HepG2 (cell line): ENCODE measurements around the gene WDR18. TPM values are rescaled to one million over a fixed set of nuclear protein-coding genes. Genes with fewer than 3 reads are reported as not detected.
A peak's percentile ranks its signal among the peaks of the same experiment; 100 is the strongest.

Experiments
- ATF6 ChIP-seq: sonication (generic); formaldehyde crosslinking; conservative IDR thresholded peaks from 2 replicates; pipeline ENCODE4 v1.4.0; 2020; ENCODE audit warnings: missing genetic modification reagents
- ATF7-NPFF ChIP-seq: sonication (generic); formaldehyde crosslinking; IDR thresholded peaks from 2 replicates; pipeline ENCODE4 v1.8.1; 2023; ENCODE audit warnings: mild to moderate bottlenecking, low read depth, missing genetic modification reagents, moderate library complexity
- CEBPB ChIP-seq: IDR thresholded peaks from 2 replicates; pipeline ENCODE4 v1.6.1; 2011; ENCODE audit warnings: low read depth, low read length, improper control_type of control experiment, borderline replicate concordance
- CSRNP1 ChIP-seq: sonication (generic); formaldehyde crosslinking; IDR thresholded peaks from 2 replicates; pipeline ENCODE4 v1.8.1; 2023; ENCODE audit warnings: mild to moderate bottlenecking, missing genetic modification reagents
- GZF1 ChIP-seq: sonication (generic); formaldehyde crosslinking; IDR thresholded peaks from 2 replicates; pipeline ENCODE4 v1.5.1; 2020; ENCODE audit warnings: mild to moderate bottlenecking, missing genetic modification reagents
- HCFC1 ChIP-seq: fragments of 150-350 bp; IDR thresholded peaks from 2 replicates; pipeline ENCODE4 v1.6.1; 2014; ENCODE audit warnings: low read depth, low read length
- HMG20B ChIP-seq: conservative IDR thresholded peaks from 2 replicates; pipeline ENCODE4 v1.6.1; 2016; ENCODE audit warnings: missing genetic modification reagents, missing compliant biosample characterization
- IRF9 ChIP-seq: sonication (generic); formaldehyde crosslinking; IDR thresholded peaks from 2 replicates; pipeline ENCODE4 v1.8.0; 2022; ENCODE audit warnings: missing genetic modification reagents, mild to moderate bottlenecking, borderline replicate concordance
- KDM1A ChIP-seq: IDR thresholded peaks from 2 replicates; pipeline ENCODE4 v1.6.1; 2016; ENCODE audit warnings: missing compliant biosample characterization
- NFIB ChIP-seq: sonication (generic); formaldehyde crosslinking; IDR thresholded peaks from 2 replicates; pipeline ENCODE4 v1.9.0; 2021; ENCODE audit warnings: missing genetic modification reagents, mild to moderate bottlenecking, borderline replicate concordance
- RAD51 ChIP-seq: fragments of 450-650 bp; IDR thresholded peaks from 2 replicates; pipeline ENCODE4 v1.6.1; 2016; ENCODE audit warnings: borderline replicate concordance
- REPIN1 ChIP-seq: sonication (generic); formaldehyde crosslinking; IDR thresholded peaks from 2 replicates; pipeline ENCODE4 v1.8.0; 2022; ENCODE audit warnings: missing genetic modification reagents, low read depth, mild to moderate bottlenecking, borderline replicate concordance
- SALL2 ChIP-seq: sonication (generic); formaldehyde crosslinking; IDR thresholded peaks from 2 replicates; pipeline ENCODE4 v1.8.1; 2023; ENCODE audit warnings: mild to moderate bottlenecking, missing genetic modification reagents, inconsistent platforms
- SAP130 ChIP-seq: IDR thresholded peaks from 2 replicates; pipeline ENCODE4 v1.6.1; 2016; ENCODE audit warnings: low read depth
- SETDB1 ChIP-seq: sonication (generic); formaldehyde crosslinking; IDR thresholded peaks from 2 replicates; pipeline ENCODE4 v1.5.1; 2020; ENCODE audit warnings: missing genetic modification reagents, mild to moderate bottlenecking, borderline replicate concordance
- TEF ChIP-seq: sonication (generic); formaldehyde crosslinking; IDR thresholded peaks from 2 replicates; pipeline ENCODE4 v1.5.0; 2020; ENCODE audit warnings: missing genetic modification reagents
- TGIF2 ChIP-seq: IDR thresholded peaks from 2 replicates; pipeline ENCODE4 v1.6.1; 2016; ENCODE audit warnings: control low read depth, missing compliant biosample characterization
- ZBTB7B ChIP-seq: sonication (generic); formaldehyde crosslinking; IDR thresholded peaks from 2 replicates; pipeline ENCODE4 v1.4.0; 2020; ENCODE audit warnings: missing genetic modification reagents
- ZFAT ChIP-seq: sonication (generic); formaldehyde crosslinking; conservative IDR thresholded peaks from 2 replicates; pipeline ENCODE4 v1.8.1; 2023; ENCODE audit warnings: missing genetic modification reagents, inconsistent platforms
- ZNF180 ChIP-seq: sonication (generic); formaldehyde crosslinking; IDR thresholded peaks from 2 replicates; pipeline ENCODE4 v1.4.0; 2020; ENCODE audit warnings: low read depth, missing genetic modification reagents, borderline replicate concordance
- ZNF292 ChIP-seq: sonication (generic); formaldehyde crosslinking; IDR thresholded peaks from 2 replicates; pipeline ENCODE4 v1.8.1; 2022; ENCODE audit warnings: mild to moderate bottlenecking, low read depth, missing genetic modification reagents, borderline replicate concordance
- ZNF33B ChIP-seq: sonication (generic); formaldehyde crosslinking; IDR thresholded peaks from 2 replicates; pipeline ENCODE4 v1.5.1; 2020; ENCODE audit warnings: mild to moderate bottlenecking, missing genetic modification reagents
- ZNF343 ChIP-seq: sonication (generic); formaldehyde crosslinking; IDR thresholded peaks from 2 replicates; pipeline ENCODE4 v1.4.0; 2020; ENCODE audit warnings: mild to moderate bottlenecking, missing genetic modification reagents
- ZNF446 ChIP-seq: sonication (generic); formaldehyde crosslinking; IDR thresholded peaks from 2 replicates; pipeline ENCODE4 v1.5.0; 2020; ENCODE audit warnings: mild to moderate bottlenecking, missing genetic modification reagents
- ZNF460 ChIP-seq: sonication (generic); formaldehyde crosslinking; IDR thresholded peaks from 2 replicates; pipeline ENCODE4 v1.5.1; 2020; ENCODE audit warnings: missing genetic modification reagents, mild to moderate bottlenecking, borderline replicate concordance
- ZNF510 ChIP-seq: sonication (generic); formaldehyde crosslinking; IDR thresholded peaks from 2 replicates; pipeline ENCODE4 v1.4.0; 2020; ENCODE audit warnings: low read depth, mild to moderate bottlenecking, missing genetic modification reagents
- ZNF841 ChIP-seq: sonication (generic); formaldehyde crosslinking; IDR thresholded peaks from 2 replicates; pipeline ENCODE4 v1.8.1; 2023; ENCODE audit warnings: missing genetic modification reagents, borderline replicate concordance
- polyA plus RNA-seq, 8 experiments: library from polyadenylated mRNA; depleted of rRNA in 3 of 8; stranded (reverse) in 7 of 8; unstranded in 1 of 8; fragments of >200 nt; fragmentation: Illumina TruSeq in 4 of 8; extraction: Trizol in 4 of 8; gene quantifications; 2 replicates each; pipeline versions ENCODE4 v1.2.1 to v1.2.3, GENCODE V29; 2011 to 2016; ENCODE audit warnings: low read depth in 4 of 8, missing spikeins in 1 of 8, mixed read lengths in 1 of 8; ENCODE audit not compliant: insufficient read depth in 1 of 8
- total RNA-seq, 5 experiments: library from RNA; depleted of rRNA; stranded (reverse); fragments of >200 nt; fragmentation: Illumina TruSeq; extraction: Trizol; gene quantifications; 2 replicates each; pipeline ENCODE4 v1.2.3, GENCODE V29; 2016; ENCODE audit warnings: low read depth in 1 of 5

The WDR18 gene
- total and polyA plus RNA-seq, 2 of the 13 experiments (the other 11 are each of a cell fraction or from before 2014, with no cell fraction given) = 36.4 to 47.6 TPM

GRCh38 chr19:982567-983170 is 1.5 kb upstream of the WDR18 start (continued):
- no peak for TF ChIP-seq GZF1
- no peak for TF ChIP-seq ZNF180 (CRISPR knock-in tag)
- TF ChIP-seq KDM1A (CRISPR knock-in tag) = no peak
- TF ChIP-seq ZFAT (CRISPR knock-in tag) = no peak
- no peak for TF ChIP-seq CSRNP1 (CRISPR knock-in tag)
- TF ChIP-seq ZNF510 (CRISPR knock-in tag) = no peak
- no peak for TF ChIP-seq ZNF33B (CRISPR knock-in tag)
- no peak for TF ChIP-seq SALL2 (CRISPR knock-in tag)
- no peak for TF ChIP-seq HCFC1
- 0 out of 2 replicates have a peak, but pooled peaks have one; percentile 25 for TF ChIP-seq TGIF2 (CRISPR knock-in tag)
- no peak for TF ChIP-seq IRF9
- no peak for TF ChIP-seq ZNF460
- no peak for TF ChIP-seq RAD51
- TF ChIP-seq ZNF841 (CRISPR knock-in tag) = no peak
- no peak for TF ChIP-seq ZNF343 (CRISPR knock-in tag)
- peak; percentile 76; the same call in 1 of the 2 replicates for TF ChIP-seq ATF7-NPFF (CRISPR knock-in tag)
- TF ChIP-seq SAP130 (CRISPR knock-in tag) = peak; percentile 53
- TF ChIP-seq ZNF446 = no peak
- no peak for TF ChIP-seq HMG20B (CRISPR knock-in tag)
- TF ChIP-seq CEBPB = no peak
- TF ChIP-seq SETDB1 (CRISPR knock-in tag) = no peak
- no peak for TF ChIP-seq NFIB (CRISPR knock-in tag)
- peak; percentile 97 for TF ChIP-seq ZBTB7B
- TF ChIP-seq REPIN1 (CRISPR knock-in tag) = peak; percentile 53; the same call in 1 of the 2 replicates
- TF ChIP-seq TEF = no peak
- TF ChIP-seq ATF6 (CRISPR knock-in tag) = no peak
- TF ChIP-seq ZNF292 (CRISPR knock-in tag) = no peak
